Activated naive CD4-positive, alpha-beta T cell treated with anti-CD3 and anti-CD28 coated beads, Interleukin-2, amount 50 U/mL, for 24 hours (primary cell): ENCODE measurements around the gene ACACA.

Source experiments
- H3K27ac Mint-ChIP-seq: one replicate; pipeline ENCODE4 v1.8.0; 2021; ENCODE audit warnings: mild to moderate bottlenecking, mixed read lengths
- H3K27me3 Mint-ChIP-seq: one replicate; pipeline ENCODE4 v1.8.0; 2021; ENCODE audit warnings: mixed read lengths
- H3K36me3 Mint-ChIP-seq: one replicate; pipeline ENCODE4 v1.8.0; 2021; ENCODE audit warnings: mixed read lengths
- H3K4me1 Mint-ChIP-seq: one replicate; pipeline ENCODE4 v1.8.0; 2021; ENCODE audit warnings: mixed read lengths
- H3K4me3 Mint-ChIP-seq: one replicate; pipeline ENCODE4 v1.8.0; 2021; ENCODE audit warnings: mild to moderate bottlenecking, mixed read lengths
- H3K9me3 Mint-ChIP-seq: one replicate; pipeline ENCODE4 v1.8.0; 2021; ENCODE audit warnings: mixed read lengths

Gene ACACA

DNA sequence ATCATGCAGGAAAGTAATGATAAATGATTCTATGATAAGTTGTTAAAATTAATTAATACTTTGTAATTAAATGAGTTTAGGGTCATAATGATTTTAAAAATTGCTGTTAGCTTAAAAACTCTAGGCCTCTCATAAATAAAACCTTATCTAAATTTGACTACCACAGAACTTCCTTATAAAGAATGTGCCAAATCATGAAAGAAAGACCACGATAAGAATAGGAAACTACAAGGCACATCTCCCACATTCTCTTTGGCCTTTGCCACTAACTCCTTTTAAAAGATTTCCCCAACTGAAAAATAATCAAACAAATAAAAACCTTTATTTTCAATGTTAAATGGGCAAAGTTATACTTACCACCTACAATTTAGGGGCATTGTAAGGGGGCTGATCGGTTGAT lies 195.5 kb downstream of the ACACA start:
- no peak overlapping the region for H3K4me3 Mint-ChIP-seq
- H3K36me3 Mint-ChIP-seq = peaks cover 1% of the 10 kb centered on the region
- no peaks in the 10 kb centered on the region for H3K4me1 Mint-ChIP-seq
- no peaks in the 10 kb centered on the region for H3K9me3 Mint-ChIP-seq
- no peaks in the 10 kb centered on the region for H3K27me3 Mint-ChIP-seq
- H3K27ac Mint-ChIP-seq = no peak overlapping the region

DNA sequence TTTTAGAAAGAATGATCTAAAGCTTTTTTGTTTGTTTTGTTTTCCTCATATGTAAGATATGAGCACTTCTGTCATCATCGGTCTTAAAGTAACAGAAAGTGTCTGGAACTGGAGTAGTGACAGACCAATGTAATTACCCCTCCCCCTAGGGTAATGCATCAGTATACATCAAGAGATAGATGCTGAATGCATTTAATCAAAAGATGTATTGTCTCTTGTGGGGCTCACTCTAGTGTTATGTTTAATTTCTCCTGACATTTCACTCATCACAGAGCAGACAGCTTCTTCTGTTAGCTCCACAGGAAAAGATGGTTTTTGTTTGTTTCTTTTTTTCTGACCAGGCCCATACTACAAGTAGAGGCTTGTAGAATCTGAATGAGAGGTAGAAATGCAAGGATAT lies 199.5 kb downstream of the ACACA start:
- Mint-ChIP-seq H3K4me3 (no peak overlapping the region), H3K27me3 (no peaks in the 10 kb centered on the region), H3K36me3 (peaks cover 16% of the 10 kb centered on the region), H3K27ac (no peak overlapping the region), H3K9me3 (no peaks in the 10 kb centered on the region), H3K4me1 (no peaks in the 10 kb centered on the region)

DNA sequence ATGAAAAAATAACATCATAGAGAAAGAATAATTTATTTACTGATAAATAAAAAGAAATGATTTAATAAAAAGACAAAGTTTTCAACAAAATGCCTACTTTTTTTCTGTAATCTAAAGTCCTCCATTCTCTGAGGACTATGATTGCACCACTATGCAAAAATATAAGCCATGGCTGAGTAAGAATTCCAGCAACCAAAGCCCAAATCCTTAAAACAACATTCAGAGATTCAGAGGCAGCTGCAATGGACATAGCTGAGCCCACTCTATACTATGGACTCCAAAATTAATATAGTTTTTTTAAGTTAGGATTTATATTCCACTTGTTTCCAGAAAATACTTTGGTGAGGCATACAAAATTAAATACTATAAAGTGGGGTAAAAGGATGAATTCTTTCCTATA lies 200.3 kb downstream of the ACACA start:
- Mint-ChIP-seq H3K36me3 (peaks cover 18% of the 10 kb centered on the region), H3K27me3 (no peaks in the 10 kb centered on the region), H3K27ac (no peak overlapping the region), H3K9me3 (no peaks in the 10 kb centered on the region), H3K4me1 (no peaks in the 10 kb centered on the region), H3K4me3 (no peak overlapping the region)

DNA sequence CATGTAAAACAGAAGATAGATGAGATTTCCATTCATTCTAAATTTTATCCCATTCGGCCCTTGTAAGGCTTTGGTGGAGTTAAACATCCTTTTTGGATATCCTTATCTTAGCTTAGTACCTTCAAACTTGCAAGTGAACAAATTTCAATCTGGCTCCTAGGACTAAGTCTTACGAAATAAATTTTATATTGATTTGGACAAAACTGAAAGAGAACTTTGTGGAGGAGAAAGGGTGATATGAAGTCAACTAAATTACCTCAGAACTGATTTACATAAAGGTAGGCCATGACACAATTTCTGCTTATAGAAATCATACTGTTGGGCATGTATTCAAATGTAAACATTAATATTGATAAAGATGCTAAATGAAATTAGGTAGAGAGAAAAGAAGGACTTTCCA lies 206.1 kb downstream of the ACACA start:
- Mint-ChIP-seq H3K4me3 (no peak overlapping the region), H3K9me3 (no peaks in the 10 kb centered on the region), H3K27me3 (no peaks in the 10 kb centered on the region), H3K4me1 (no peaks in the 10 kb centered on the region), H3K36me3 (peaks cover 20% of the 10 kb centered on the region), H3K27ac (no peak overlapping the region)

DNA sequence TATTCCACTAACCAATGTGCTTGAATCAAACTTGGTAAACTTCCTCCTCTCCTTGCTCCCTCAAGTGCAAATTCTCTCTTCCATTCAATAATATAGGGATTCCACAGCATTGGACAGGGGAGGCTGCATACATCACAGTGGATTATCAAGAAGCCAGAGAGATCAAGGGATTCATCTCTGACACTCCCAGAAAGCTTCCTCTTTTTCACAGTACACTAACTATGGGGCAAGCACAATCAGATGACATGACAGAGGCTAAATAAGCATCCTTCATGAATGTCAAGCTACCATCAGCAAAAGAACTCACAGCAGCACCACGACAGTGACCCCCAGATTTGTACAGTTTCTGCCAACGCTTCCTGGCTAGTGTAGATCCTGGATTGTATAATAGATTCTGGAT lies 209.3 kb downstream of the ACACA start:
- Mint-ChIP-seq H3K27ac (no peak overlapping the region), H3K4me1 (no peaks in the 10 kb centered on the region), H3K27me3 (no peaks in the 10 kb centered on the region), H3K9me3 (no peaks in the 10 kb centered on the region), H3K4me3 (no peak overlapping the region), H3K36me3 (peaks cover 13% of the 10 kb centered on the region)

- H3K4me1 Mint-ChIP-seq = no peaks in the 10 kb centered on the region
- peaks cover 15% of the 10 kb centered on the region for H3K36me3 Mint-ChIP-seq
- no peak overlapping the region for H3K4me3 Mint-ChIP-seq
- no peaks in the 10 kb centered on the region for H3K9me3 Mint-ChIP-seq
- no peaks in the 10 kb centered on the region for H3K27me3 Mint-ChIP-seq
- H3K27ac Mint-ChIP-seq = no peak overlapping the region
Observed at GRCh38 chr17:37194208-37194607, 212.4 kb downstream of the ACACA start.

DNA sequence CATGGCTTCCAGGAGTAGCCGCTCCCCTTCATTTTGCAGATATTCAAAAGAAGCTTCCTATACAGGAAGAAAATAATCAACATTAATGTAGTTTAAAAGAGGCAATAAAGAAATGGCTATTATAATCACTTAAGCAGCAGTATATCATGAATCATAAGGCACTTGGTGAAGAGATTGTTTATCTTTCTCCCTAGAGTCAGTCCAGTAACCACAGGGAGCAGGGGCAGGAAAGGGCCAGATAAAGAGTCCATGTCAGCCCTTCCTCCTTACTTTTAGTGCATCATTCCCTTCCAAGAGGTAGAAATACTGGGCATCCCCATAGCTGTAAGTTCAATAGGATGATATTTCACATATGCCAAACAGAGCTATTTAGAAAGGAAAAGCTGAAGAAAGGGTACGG lies 215.4 kb downstream of the ACACA start:
- no peak overlapping the region for H3K4me3 Mint-ChIP-seq
- H3K9me3 Mint-ChIP-seq = no peaks in the 10 kb centered on the region
- peaks cover 27% of the 10 kb centered on the region for H3K36me3 Mint-ChIP-seq
- H3K4me1 Mint-ChIP-seq = no peaks in the 10 kb centered on the region
- H3K27me3 Mint-ChIP-seq = no peaks in the 10 kb centered on the region
- H3K27ac Mint-ChIP-seq = no peak overlapping the region

DNA sequence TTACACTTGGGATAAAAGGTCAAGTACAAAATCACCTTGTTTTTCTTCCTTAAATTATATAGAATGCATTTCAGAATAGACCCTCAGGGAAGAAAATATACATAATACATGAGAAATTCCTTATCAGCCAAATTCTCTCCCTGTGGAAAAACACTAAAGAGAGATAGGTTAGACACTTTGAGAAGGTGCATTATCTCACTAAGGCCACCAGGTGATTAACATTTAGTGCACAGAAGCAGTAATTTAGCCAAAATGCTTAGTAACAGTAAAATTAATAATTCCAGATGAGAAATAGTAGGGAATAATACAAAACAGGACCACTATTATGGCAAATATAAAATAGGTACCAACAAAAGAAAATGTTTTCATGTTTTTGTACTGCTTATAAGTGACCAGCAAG lies 216.1 kb downstream of the ACACA start:
- Mint-ChIP-seq H3K4me3 (no peak overlapping the region), H3K9me3 (no peaks in the 10 kb centered on the region), H3K27ac (no peak overlapping the region), H3K4me1 (no peaks in the 10 kb centered on the region), H3K27me3 (no peaks in the 10 kb centered on the region), H3K36me3 (peaks cover 27% of the 10 kb centered on the region)

DNA sequence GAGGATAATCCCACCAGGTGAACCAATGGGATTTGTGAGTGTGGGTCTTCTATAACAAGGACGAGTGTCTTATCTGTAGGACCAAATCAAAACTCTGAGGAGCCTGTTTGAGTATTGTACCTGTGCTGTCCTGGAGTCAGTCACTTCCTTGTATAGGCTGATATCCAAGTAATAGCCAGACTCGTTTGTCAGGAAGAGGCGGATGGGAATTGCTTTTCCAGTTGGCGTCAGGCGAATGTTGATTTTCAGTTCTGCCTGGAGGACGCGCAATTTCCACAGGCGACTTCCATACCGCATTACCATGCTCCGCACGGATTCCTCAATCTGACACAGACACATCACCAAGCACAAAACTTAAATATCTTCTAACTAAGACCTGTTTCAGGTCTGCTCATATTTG lies 218.5 kb downstream of the ACACA start:
- Mint-ChIP-seq H3K4me1 (no peaks in the 10 kb centered on the region), H3K36me3 (peaks cover 24% of the 10 kb centered on the region), H3K27me3 (no peaks in the 10 kb centered on the region), H3K9me3 (no peaks in the 10 kb centered on the region), H3K4me3 (no peak overlapping the region), H3K27ac (no peak overlapping the region)

DNA sequence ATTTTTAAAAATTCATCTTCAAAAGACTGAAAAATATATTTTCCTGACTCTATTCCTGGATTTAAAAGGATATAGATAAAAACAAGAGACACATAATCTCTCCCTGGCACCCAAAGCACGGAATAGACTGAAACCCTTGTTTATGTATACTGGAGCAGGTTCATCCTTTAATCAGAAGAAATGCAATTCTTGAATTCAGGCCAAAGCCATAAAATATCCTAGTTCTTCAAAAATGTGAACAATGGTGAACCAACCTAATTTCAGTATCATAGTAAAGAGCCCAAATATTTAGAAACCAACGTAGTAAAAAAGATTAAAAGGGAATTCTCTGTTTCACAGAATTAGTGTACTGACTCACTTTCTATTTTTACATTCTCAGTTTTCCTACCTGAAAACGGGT lies 219.4 kb downstream of the ACACA start:
- H3K9me3 Mint-ChIP-seq = no peaks in the 10 kb centered on the region
- no peak overlapping the region for H3K27ac Mint-ChIP-seq
- no peaks in the 10 kb centered on the region for H3K27me3 Mint-ChIP-seq
- peaks cover 22% of the 10 kb centered on the region for H3K36me3 Mint-ChIP-seq
- no peak overlapping the region for H3K4me3 Mint-ChIP-seq
- H3K4me1 Mint-ChIP-seq = no peaks in the 10 kb centered on the region

DNA sequence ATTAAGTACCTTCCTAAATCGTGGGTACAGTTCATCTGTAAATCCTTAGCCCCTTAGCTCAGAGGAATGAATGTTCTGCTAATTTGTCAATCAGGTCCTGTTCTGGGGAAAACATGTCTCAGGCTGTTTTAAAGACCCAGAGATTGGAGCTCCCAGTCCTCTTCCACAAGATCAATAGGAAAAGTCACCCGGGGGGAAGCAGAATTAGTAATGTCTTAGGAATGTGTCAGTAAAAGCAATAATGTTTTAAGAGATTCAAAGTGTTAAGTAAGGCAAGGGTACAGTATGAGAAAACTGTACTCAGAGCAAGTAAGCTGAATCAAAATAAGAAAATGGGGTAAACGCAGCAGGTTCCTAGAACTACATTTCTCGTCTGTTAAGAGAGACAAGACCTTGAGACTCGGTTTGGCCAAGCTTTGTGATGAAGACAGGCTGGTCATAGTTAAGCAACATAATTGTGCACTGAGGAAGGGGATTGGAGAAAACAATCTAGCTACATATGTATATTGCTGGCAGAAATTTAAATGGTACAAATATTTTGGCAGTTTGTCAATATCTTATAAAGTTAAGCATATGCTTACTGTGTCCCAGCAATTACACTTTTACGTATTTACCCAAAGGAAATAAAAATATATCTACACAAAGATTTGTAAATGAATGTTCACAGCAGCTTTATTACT lies 223.7 kb downstream of the ACACA start:
- Mint-ChIP-seq H3K36me3 (peaks cover 33% of the 10 kb centered on the region), H3K9me3 (no peaks in the 10 kb centered on the region), H3K27ac (no peak overlapping the region), H3K4me1 (no peaks in the 10 kb centered on the region), H3K27me3 (no peaks in the 10 kb centered on the region), H3K4me3 (no peak overlapping the region)

GRCh38 chr17:37180376-37180775 lies 226.3 kb downstream of the ACACA start:
- Mint-ChIP-seq H3K4me1 (no peaks in the 10 kb centered on the region), H3K4me3 (no peak overlapping the region), H3K27ac (no peak overlapping the region), H3K27me3 (no peaks in the 10 kb centered on the region), H3K36me3 (peaks cover 24% of the 10 kb centered on the region), H3K9me3 (no peaks in the 10 kb centered on the region)

GRCh38 chr17:37179893-37180292 lies 226.7 kb downstream of the ACACA start:
- no peaks in the 10 kb centered on the region for H3K9me3 Mint-ChIP-seq
- no peak overlapping the region for H3K27ac Mint-ChIP-seq
- no peaks in the 10 kb centered on the region for H3K27me3 Mint-ChIP-seq
- no peak overlapping the region for H3K4me3 Mint-ChIP-seq
- H3K4me1 Mint-ChIP-seq = no peaks in the 10 kb centered on the region
- H3K36me3 Mint-ChIP-seq = peaks cover 25% of the 10 kb centered on the region

DNA sequence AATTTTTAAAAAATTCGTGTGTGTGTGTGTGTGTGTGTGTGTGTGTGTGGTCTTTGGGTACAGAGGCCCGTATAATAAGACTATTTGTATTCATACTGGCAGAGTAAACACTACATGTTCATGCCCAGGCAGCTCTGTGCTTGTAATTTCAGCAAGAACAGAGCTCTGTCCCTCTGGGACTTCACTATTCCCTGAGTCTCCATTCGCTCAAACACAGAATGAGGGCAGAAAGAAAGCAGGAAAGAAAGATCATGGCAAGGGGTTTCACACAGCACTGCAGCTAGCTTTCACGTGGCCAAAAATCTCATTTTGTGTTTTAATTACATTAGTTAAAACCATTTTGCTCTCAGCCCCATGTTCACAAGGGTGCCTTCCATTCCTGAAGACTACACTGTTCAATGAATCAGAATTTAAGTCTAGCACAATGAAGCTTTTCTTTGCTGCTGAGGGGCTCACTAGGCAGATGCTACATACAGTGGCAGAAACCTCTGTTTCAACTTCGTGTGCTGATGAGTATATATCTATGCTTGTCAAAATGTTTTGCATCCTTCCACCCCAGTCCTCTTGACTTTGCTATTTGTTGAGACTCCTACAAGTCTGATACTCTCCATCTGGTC lies 229.3 kb downstream of the ACACA start:
- no peaks in the 10 kb centered on the region for H3K9me3 Mint-ChIP-seq
- no peak overlapping the region for H3K27ac Mint-ChIP-seq
- no peaks in the 10 kb centered on the region for H3K27me3 Mint-ChIP-seq
- H3K4me3 Mint-ChIP-seq = no peak overlapping the region
- H3K36me3 Mint-ChIP-seq = peaks cover 28% of the 10 kb centered on the region
- H3K4me1 Mint-ChIP-seq = no peaks in the 10 kb centered on the region

GRCh38 chr17:37176723-37177122 lies 229.9 kb downstream of the ACACA start:
- peaks cover 28% of the 10 kb centered on the region for H3K36me3 Mint-ChIP-seq
- no peak overlapping the region for H3K27ac Mint-ChIP-seq
- no peaks in the 10 kb centered on the region for H3K27me3 Mint-ChIP-seq
- H3K9me3 Mint-ChIP-seq = no peaks in the 10 kb centered on the region
- H3K4me1 Mint-ChIP-seq = no peaks in the 10 kb centered on the region
- no peak overlapping the region for H3K4me3 Mint-ChIP-seq

DNA sequence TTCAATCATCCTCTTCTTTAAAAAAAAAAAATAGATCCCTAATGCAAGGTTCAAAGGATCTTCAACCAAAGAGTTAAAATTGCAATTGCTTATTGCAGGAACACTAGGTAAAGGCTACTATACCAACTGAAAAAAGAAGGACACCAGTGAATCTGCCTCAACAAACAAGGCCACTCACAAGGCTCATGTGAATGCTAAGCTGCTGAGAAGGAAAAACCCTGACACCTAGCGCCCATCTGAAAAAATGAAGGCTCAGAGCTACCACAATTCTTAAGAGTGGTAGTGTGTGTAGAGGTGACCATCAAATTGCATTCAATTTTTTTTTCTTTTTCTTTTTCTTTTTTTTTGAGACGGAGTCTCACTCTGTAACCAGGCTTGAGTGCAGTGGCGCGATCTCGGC lies 232.4 kb downstream of the ACACA start:
- H3K9me3 Mint-ChIP-seq = no peaks in the 10 kb centered on the region
- H3K4me1 Mint-ChIP-seq = no peaks in the 10 kb centered on the region
- no peak overlapping the region for H3K4me3 Mint-ChIP-seq
- no peaks in the 10 kb centered on the region for H3K27me3 Mint-ChIP-seq
- peaks cover 15% of the 10 kb centered on the region for H3K36me3 Mint-ChIP-seq
- H3K27ac Mint-ChIP-seq = no peak overlapping the region

DNA sequence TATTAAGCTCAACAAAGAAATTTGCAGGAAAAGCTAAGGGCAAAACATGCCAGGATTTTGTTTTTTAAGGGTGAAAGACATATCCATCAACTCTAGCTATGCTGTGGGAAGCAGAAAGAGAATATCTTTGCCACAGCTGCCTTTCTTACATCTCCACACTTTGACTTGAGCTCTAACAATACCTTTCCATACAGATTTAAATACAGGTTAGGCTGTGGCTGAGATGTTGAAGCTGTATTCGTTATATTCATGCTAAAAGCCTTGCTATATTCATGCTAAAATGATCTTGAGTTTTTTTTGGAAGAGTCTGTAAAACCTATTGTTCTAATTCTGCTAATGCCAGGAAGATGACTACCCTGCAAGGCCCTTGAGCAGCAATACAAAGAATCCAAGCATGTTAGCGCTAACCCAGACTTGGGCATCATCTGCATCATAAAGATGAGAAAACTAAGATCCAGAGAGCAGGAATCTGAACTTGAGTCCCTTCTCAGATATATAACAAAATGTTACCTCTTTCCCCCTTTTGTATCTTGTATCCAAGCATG lies 235.7 kb downstream of the ACACA start:
- Mint-ChIP-seq H3K4me1 (no peaks in the 10 kb centered on the region), H3K9me3 (no peaks in the 10 kb centered on the region), H3K27me3 (no peaks in the 10 kb centered on the region), H3K27ac (no peak overlapping the region), H3K36me3 (peaks cover 4% of the 10 kb centered on the region), H3K4me3 (no peak overlapping the region)
